DND-41 (cell line): ENCODE data around the gene FMN2.

Source experiments
- ATAC-seq: fragments of 200-7000 bp; cut with Tn5 transposase; 3 replicates; pipeline ENCODE4 v1.9.1; 2021; ENCODE audit warnings: low read depth; ENCODE audit not compliant: insufficient read depth
- DNase-seq: peaks from one replicate; pipeline ENCODE4 v3.0.0-alpha.2; 2020
- H2AFZ ChIP-seq: 2 replicates; pipeline ENCODE4 v1.6.0; 2012; ENCODE audit warnings: low read depth, low read length
- H3K27ac ChIP-seq: 2 replicates; pipeline ENCODE4 v1.5.1; 2012; ENCODE audit warnings: low read length, inconsistent platforms
- H3K27me3 ChIP-seq: fragments of 200-600 bp; sonication (generic); 2 replicates; pipeline ENCODE4 v1.6.0; 2012; ENCODE audit warnings: low read length, mild to moderate bottlenecking, inconsistent platforms; ENCODE audit not compliant: insufficient read depth, poor library complexity
- H3K36me3 ChIP-seq: 2 replicates; pipeline ENCODE4 v1.5.1; 2012; ENCODE audit warnings: low read length, inconsistent platforms; ENCODE audit not compliant: insufficient read depth
- H3K4me1 ChIP-seq: 2 replicates; pipeline ENCODE4 v1.5.1; 2012; ENCODE audit warnings: mild to moderate bottlenecking, low read length; ENCODE audit not compliant: insufficient read depth
- H3K4me2 ChIP-seq: 2 replicates; pipeline ENCODE4 v1.6.0; 2012; ENCODE audit warnings: mild to moderate bottlenecking, moderate library complexity, low read length, inconsistent platforms; ENCODE audit not compliant: insufficient read depth
- H3K4me3 ChIP-seq, 2 experiments: fragments of 200-600 bp in 1 of 2; shearing (Covaris generic) in 1 of 2; 2 replicates each; pipeline ENCODE4 v1.5.1; 2012 to 2016; ENCODE audit warnings: inconsistent platforms in 2 of 2, low read length in 2 of 2, mild to moderate bottlenecking in 2 of 2, low read depth in 1 of 2, moderate library complexity in 1 of 2
- H3K79me2 ChIP-seq: 2 replicates; pipeline ENCODE4 v1.6.0; 2012; ENCODE audit warnings: low read length, inconsistent platforms; ENCODE audit not compliant: insufficient read depth
- H3K9ac ChIP-seq: 2 replicates; pipeline ENCODE4 v1.6.0; 2012; ENCODE audit warnings: low read depth, mild to moderate bottlenecking, inconsistent platforms, low read length, moderate library complexity
- H3K9me3 ChIP-seq: 2 replicates; pipeline ENCODE4 v1.5.1; 2012; ENCODE audit warnings: low read length, moderate library complexity, mild to moderate bottlenecking, inconsistent platforms; ENCODE audit not compliant: insufficient read depth, severe bottlenecking
- H4K20me1 ChIP-seq: 2 replicates; pipeline ENCODE4 v1.6.0; 2012; ENCODE audit warnings: low read length; ENCODE audit not compliant: insufficient read depth
- CTCF ChIP-seq: IDR thresholded peaks from 2 replicates; pipeline ENCODE4 v1.5.1; 2012; ENCODE audit warnings: borderline replicate concordance, low read length, moderate library complexity, mild to moderate bottlenecking; ENCODE audit not compliant: poor library complexity, severe bottlenecking; ENCODE audit errors: extremely low read depth
- EZH2 ChIP-seq: IDR thresholded peaks from 3 replicates; pipeline ENCODE4 v1.6.1; 2012; ENCODE audit warnings: borderline replicate concordance, low read depth, mild to moderate bottlenecking, moderate library complexity, low read length, inconsistent platforms; ENCODE audit not compliant: severe bottlenecking

The FMN2 gene

DNA sequence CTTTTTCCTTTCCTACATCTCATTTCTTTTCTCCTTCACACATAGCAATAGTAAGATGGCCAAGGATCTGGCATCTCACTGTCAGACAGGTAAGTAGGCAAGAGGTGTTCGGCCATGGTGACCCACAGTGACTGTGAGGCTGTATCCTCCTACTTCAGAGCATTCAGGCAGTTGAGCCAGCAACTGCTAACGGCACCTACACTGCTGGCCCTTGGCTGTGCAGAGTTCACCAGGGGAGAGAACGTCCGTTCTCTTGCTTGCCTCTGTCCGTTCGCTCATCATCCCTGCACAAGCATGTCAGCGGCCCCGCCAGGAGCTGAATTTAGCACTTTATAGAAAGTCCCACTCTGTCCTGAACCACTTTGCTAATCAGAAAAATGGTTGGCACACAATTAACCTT is 406.7 kb downstream of the FMN2 start:
- no peak overlapping the region for H3K9ac ChIP-seq
- H3K4me1 ChIP-seq = peaks cover 12% of the 10 kb centered on the region
- DNase-seq = no peak
- H3K27ac ChIP-seq = no peak overlapping the region
- no peak overlapping the region for H3K4me3 ChIP-seq
- H3K79me2 ChIP-seq = no peaks in the 10 kb centered on the region
- no peak for TF ChIP-seq EZH2
- no peaks in the 10 kb centered on the region for H4K20me1 ChIP-seq
- H3K9me3 ChIP-seq = no peaks in the 10 kb centered on the region
- ATAC-seq = 0 out of 3 replicates have a peak, but pooled peaks have one; percentile 12
- no peaks in the 10 kb centered on the region for H3K27me3 ChIP-seq
- H3K4me2 ChIP-seq = no peak overlapping the region
- H3K36me3 ChIP-seq = no peaks in the 10 kb centered on the region
- H2AFZ ChIP-seq = no peak overlapping the region

- no peaks in the 10 kb centered on the region for H4K20me1 ChIP-seq
- DNase-seq (no peak), ATAC-seq (peak; percentile 62)
- H3K4me2 ChIP-seq = no peak overlapping the region
- H2AFZ ChIP-seq = peak overlapping the region; percentile 47; the same call in 1 of the 2 replicates
- H3K27ac ChIP-seq = no peak overlapping the region
- no peaks in the 10 kb centered on the region for H3K36me3 ChIP-seq
- peaks cover 12% of the 10 kb centered on the region for H3K4me1 ChIP-seq
- H3K4me3 ChIP-seq = no peak overlapping the region
- H3K27me3 ChIP-seq = no peaks in the 10 kb centered on the region
- no peaks in the 10 kb centered on the region for H3K9me3 ChIP-seq
- H3K79me2 ChIP-seq = no peaks in the 10 kb centered on the region
- no peak overlapping the region for H3K9ac ChIP-seq
- TF ChIP-seq EZH2 = no peak
- TF ChIP-seq CTCF = no peak
Measured at GRCh38 chr1:240499012-240499411, 407.3 kb downstream of the FMN2 start.

- no peak for ATAC-seq
- H3K4me1 ChIP-seq = peaks cover 12% of the 10 kb centered on the region
- no peak for DNase-seq
Measured at GRCh38 chr1:240500647-240501046, 409.0 kb downstream of the FMN2 start.

DNA sequence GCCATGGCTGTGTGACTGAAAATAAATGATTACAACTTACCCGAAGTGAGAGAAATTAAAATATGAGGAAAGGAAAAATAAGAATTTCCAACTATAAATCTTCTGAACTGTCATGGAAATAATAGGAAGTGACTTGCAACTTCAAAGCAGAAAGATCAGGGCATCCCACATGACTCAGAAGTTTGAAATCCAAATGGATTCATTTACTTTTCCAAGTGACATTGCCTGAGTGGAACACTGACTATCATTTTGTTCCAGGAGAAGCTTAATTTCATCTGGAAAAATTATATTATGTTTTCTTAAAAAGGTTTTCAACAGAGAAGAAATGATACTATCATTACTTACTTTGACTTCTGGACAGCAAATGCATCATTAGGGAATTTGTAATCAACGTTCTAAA is 409.4 kb downstream of the FMN2 start:
- no peaks in the 10 kb centered on the region for H3K27me3 ChIP-seq
- no peak for DNase-seq
- peaks cover 12% of the 10 kb centered on the region for H3K4me1 ChIP-seq
- no peak for ATAC-seq
- H3K79me2 ChIP-seq = no peaks in the 10 kb centered on the region
- H3K4me3 ChIP-seq = no peak overlapping the region
- H2AFZ ChIP-seq = no peak overlapping the region
- no peaks in the 10 kb centered on the region for H3K9me3 ChIP-seq
- H3K36me3 ChIP-seq = no peaks in the 10 kb centered on the region
- TF ChIP-seq CTCF = no peak
- no peak for TF ChIP-seq EZH2
- no peaks in the 10 kb centered on the region for H4K20me1 ChIP-seq
- H3K4me2 ChIP-seq = no peak overlapping the region
- H3K27ac ChIP-seq = no peak overlapping the region
- no peak overlapping the region for H3K9ac ChIP-seq

More at GRCh38 chr1:240500647-240501046, 409.0 kb downstream of the FMN2 start:
- Histone ChIP-seq H3K27me3 (no peaks in the 10 kb centered on the region), H2AFZ (no peak overlapping the region), H3K27ac (no peak overlapping the region), H3K4me3 (no peak overlapping the region), H3K9ac (no peak overlapping the region), H4K20me1 (no peaks in the 10 kb centered on the region), H3K4me2 (no peak overlapping the region), H3K36me3 (no peaks in the 10 kb centered on the region), H3K9me3 (no peaks in the 10 kb centered on the region), H3K79me2 (no peaks in the 10 kb centered on the region)
- no peak for TF ChIP-seq CTCF
- no peak for TF ChIP-seq EZH2
